ENCODE measurements around the gene OR11G2.
"Not testable (repeated sequence)": the region's sequence is repeated elsewhere in the genome, so short reads cannot be mapped to it uniquely, and the experiment has no call there.

OR11G2 gene

GRCh38 chr14:20190596-20190995, at the start of gene OR11G2:
Gene OR11G2 (plus strand): TSS chr14:20190896. CDS start chr14:20197438, 6,542 bp downstream.
- no peak for DNase-seq (ENCODE audit: low read depth in 2 of 2)

GRCh38 chr14:20143911-20144310, 46.8 kb upstream of the OR11G2 start:
- no peak for DNase-seq (ENCODE audit: low read depth in 2 of 2)

GRCh38 chr14:20144820-20145219, 45.9 kb upstream of the OR11G2 start:
- DNase-seq (ENCODE audit: low read depth in 2 of 2): no peak

- DNase-seq (ENCODE audit: low read depth in 2 of 2): no peak
Measured at GRCh38 chr14:20164462-20164861, 26.2 kb upstream of the OR11G2 start.

- DNase-seq (ENCODE audit: low read depth in 2 of 2): no peak
Measured at GRCh38 chr14:20167091-20167490, 23.6 kb upstream of the OR11G2 start.

GRCh38 chr14:20169852-20170251, 20.8 kb upstream of the OR11G2 start:
- not testable (repeated sequence) for DNase-seq (ENCODE audit: low read depth in 2 of 2)

- DNase-seq (ENCODE audit: low read depth in 2 of 2): not testable (repeated sequence)
Measured at GRCh38 chr14:20174205-20174604, 16.5 kb upstream of the OR11G2 start.

- no peak for DNase-seq (ENCODE audit: low read depth in 2 of 2)
Measured at GRCh38 chr14:20176330-20176729, 14.4 kb upstream of the OR11G2 start.

- no peak for DNase-seq (ENCODE audit: low read depth in 2 of 2)
Measured at GRCh38 chr14:20177433-20177974, 13.2 kb upstream of the OR11G2 start.

GRCh38 chr14:20179218-20179617, 11.5 kb upstream of the OR11G2 start:
- DNase-seq (ENCODE audit: low read depth in 2 of 2): no peak

- no peak for DNase-seq (ENCODE audit: low read depth in 2 of 2)
Measured at GRCh38 chr14:20179880-20180279, 10.8 kb upstream of the OR11G2 start.

- DNase-seq (ENCODE audit: low read depth in 2 of 2): no peak
Measured at GRCh38 chr14:20180486-20180885, 10.2 kb upstream of the OR11G2 start.

- DNase-seq (ENCODE audit: low read depth in 2 of 2): no peak
Measured at GRCh38 chr14:20184181-20184580, 6.5 kb upstream of the OR11G2 start.

GRCh38 chr14:20191396-20191795, 700 bp downstream of the OR11G2 start:
- no peak for DNase-seq (ENCODE audit: low read depth in 2 of 2)

GRCh38 chr14:20194101-20194500, 3.4 kb downstream of the OR11G2 start:
- DNase-seq (ENCODE audit: low read depth in 2 of 2): no peak

- DNase-seq (ENCODE audit: low read depth in 2 of 2): not testable (repeated sequence)
Measured at GRCh38 chr14:20195170-20195569, 4.5 kb downstream of the OR11G2 start.

GRCh38 chr14:20195911-20196310, 5.2 kb downstream of the OR11G2 start:
- DNase-seq (ENCODE audit: low read depth in 2 of 2): no peak

- DNase-seq (ENCODE audit: low read depth in 2 of 2): no peak
Measured at GRCh38 chr14:20197459-20197858, 6.8 kb downstream of the OR11G2 start.

- DNase-seq (ENCODE audit: low read depth in 2 of 2): no peak
Measured at GRCh38 chr14:20198991-20199390, 8.3 kb downstream of the OR11G2 start.

GRCh38 chr14:20204721-20205120, 14.0 kb downstream of the OR11G2 start:
- no peak for DNase-seq (ENCODE audit: low read depth in 2 of 2)

- DNase-seq (ENCODE audit: low read depth in 2 of 2): no peak
Measured at GRCh38 chr14:20209595-20209994, 18.9 kb downstream of the OR11G2 start.

- DNase-seq (ENCODE audit: low read depth in 2 of 2): not testable (repeated sequence)
Measured at GRCh38 chr14:20212406-20212805, 21.7 kb downstream of the OR11G2 start.

GRCh38 chr14:20215196-20215595, 24.5 kb downstream of the OR11G2 start:
- DNase-seq (ENCODE audit: low read depth in 2 of 2): no peak

GRCh38 chr14:20219033-20219432, 28.3 kb downstream of the OR11G2 start:
- DNase-seq (ENCODE audit: low read depth in 2 of 2): no peak

Measured in stimulated activated CD8-positive, alpha-beta memory T cell treated with anti-CD3 and anti-CD28 coated beads, Interleukin-15, amount 100 ng/mL, for 4 hours (primary cell).